Astrocyte of the cerebellum (primary cell): ENCODE measurements around the gene AOPEP.

Source experiments
- DNase-seq: peaks from one replicate; pipeline ENCODE4 v3.0.0-alpha.2; 2011; ENCODE audit warnings: low read depth
- H3K4me3 ChIP-seq: 2 replicates; pipeline ENCODE4 v1.5.1; 2011; ENCODE audit warnings: mild to moderate bottlenecking, low read depth, low read length, moderate library complexity
- in situ Hi-C: cut with HindIII; loops from 2 replicates; pipeline ENCODE4 v1.10.0; 2017; ENCODE audit warnings: low sequenced_read_pairs
- TF ChIP-seq, protein P1 (sequence below): IDR thresholded peaks from 2 replicates; pipeline ENCODE4 v1.5.1; 2012; ENCODE audit warnings: low read length, low read depth, moderate library complexity, mild to moderate bottlenecking; ENCODE audit errors: missing control alignments

The AOPEP gene

GRCh38 chr9:94740145-94740840, 13.8 kb downstream of the AOPEP start:
- in situ Hi-C loops: no loop called here
- no peak overlapping the region for H3K4me3 ChIP-seq
- TF ChIP-seq, protein P1, sequence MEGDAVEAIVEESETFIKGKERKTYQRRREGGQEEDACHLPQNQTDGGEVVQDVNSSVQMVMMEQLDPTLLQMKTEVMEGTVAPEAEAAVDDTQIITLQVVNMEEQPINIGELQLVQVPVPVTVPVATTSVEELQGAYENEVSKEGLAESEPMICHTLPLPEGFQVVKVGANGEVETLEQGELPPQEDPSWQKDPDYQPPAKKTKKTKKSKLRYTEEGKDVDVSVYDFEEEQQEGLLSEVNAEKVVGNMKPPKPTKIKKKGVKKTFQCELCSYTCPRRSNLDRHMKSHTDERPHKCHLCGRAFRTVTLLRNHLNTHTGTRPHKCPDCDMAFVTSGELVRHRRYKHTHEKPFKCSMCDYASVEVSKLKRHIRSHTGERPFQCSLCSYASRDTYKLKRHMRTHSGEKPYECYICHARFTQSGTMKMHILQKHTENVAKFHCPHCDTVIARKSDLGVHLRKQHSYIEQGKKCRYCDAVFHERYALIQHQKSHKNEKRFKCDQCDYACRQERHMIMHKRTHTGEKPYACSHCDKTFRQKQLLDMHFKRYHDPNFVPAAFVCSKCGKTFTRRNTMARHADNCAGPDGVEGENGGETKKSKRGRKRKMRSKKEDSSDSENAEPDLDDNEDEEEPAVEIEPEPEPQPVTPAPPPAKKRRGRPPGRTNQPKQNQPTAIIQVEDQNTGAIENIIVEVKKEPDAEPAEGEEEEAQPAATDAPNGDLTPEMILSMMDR: no peak
- DNase-seq: no peak

DNA sequence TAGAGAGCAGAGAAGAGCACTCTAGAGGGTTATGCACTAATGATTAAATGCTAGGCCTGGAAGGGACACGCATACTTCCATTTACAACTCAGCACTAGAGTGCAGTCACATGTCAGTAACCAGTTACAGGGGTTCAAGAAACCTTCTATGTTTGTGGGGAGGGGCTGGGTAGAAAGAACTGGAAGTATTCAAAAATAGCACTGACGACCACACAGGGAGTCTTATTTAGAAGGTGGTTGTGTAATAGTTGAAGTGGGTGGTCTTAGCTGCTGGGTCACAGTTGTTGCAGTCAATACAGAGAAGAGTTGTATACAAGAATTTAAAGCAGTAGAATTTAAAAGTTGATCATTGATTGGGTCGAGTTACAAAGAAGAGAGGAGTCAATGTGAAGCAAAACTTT, 15.4 kb downstream of the AOPEP start:
- H3K4me3 ChIP-seq: no peak overlapping the region
- in situ Hi-C loops: no loop called here
- TF ChIP-seq, protein P1: no peak
- no peak for DNase-seq

GRCh38 chr9:94743035-94743954, 16.8 kb downstream of the AOPEP start:
- peak; percentile 22 for DNase-seq
- TF ChIP-seq, protein P1: no peak

DNA sequence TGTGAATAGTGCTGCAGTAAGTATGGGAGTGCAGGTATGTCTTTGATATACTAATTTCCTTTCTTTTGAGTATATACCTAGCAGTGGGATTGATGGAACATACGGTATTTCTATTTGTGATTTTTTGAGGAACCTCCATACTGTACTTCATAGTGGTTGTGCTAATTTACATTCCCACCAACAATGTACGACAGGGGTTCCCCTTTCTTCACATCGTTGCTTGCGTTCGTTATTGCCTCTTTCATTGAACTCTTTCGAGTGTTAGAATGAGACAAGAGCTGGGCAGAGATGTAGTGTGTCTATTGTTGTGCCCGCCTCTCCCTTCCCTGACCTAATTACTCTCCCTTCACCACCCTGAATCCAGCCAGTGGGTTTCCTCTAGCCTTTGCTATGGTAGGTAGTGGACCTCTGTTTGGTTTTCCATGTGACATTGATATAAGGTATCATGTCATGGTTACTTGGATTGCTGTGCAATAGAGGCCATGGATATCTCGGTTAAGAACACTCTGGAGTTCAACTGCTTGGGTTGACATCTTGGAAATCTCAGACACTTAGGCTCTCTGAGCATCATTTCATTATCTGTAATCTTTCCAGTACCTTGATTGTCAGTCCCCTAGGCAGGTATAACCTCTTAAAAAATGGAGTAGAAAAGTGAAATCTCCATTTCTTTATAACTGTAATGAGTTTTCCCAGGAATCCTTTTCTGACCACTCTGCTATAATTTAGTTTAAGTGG, 19.5 kb downstream of the AOPEP start:
- DNase-seq: no peak
- TF ChIP-seq, protein P1: no peak
- in situ Hi-C loops: no loop called here
- H3K4me3 ChIP-seq: no peak overlapping the region

More at GRCh38 chr9:94743035-94743954, 16.8 kb downstream of the AOPEP start:
- no peak overlapping the region for H3K4me3 ChIP-seq
- in situ Hi-C loops: no loop called here

DNA sequence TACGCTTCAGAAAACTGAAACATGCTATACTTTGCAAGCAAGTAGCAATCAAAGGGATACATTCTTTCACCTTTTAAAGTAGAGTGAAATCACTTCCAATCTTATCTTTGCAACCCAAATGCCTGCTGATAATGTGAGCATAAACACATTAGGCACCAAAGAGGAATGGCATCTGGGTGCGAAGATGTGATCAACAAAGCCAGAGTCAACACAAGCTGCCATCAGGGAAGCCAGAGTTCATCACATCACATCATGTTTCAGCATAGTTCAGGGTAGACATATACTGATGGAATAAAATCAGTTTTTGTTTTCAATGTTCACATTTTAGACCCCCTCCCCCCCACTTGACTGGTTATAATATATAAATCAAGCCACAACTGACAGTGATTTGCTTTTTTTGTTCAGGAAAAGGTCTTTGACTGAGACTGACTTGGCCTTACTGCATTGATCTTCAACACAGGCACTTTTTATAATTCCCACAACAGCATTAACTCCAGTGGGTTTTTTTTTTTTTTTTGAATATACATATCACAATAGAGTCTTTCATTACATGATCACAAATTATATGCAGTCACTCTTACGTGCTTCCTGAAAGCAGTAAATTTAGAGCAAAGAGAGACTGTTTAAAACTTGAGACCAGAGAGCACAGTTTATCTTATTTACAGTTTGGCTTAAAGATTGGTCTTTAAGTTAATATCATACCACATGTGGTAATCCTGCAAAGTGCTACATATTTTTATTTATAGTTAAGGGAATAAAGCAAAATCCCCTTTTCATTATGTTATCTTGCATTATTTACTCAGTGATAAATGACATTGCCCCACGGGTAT, 20.3 kb downstream of the AOPEP start:
- H3K4me3 ChIP-seq: no peak overlapping the region
- in situ Hi-C loops: no loop called here
- TF ChIP-seq, protein P1: no peak
- DNase-seq: no peak
